HG03066 (cell line): ENCODE data around the gene TNS1.

ENCODE experiments used
- ATAC-seq: cut with Tn5 transposase; IDR thresholded peaks from one replicate; pipeline ENCODE4 v1.9.1; 2021; ENCODE audit warnings: low read depth; ENCODE audit not compliant: unreplicated experiment

The TNS1 gene

DNA sequence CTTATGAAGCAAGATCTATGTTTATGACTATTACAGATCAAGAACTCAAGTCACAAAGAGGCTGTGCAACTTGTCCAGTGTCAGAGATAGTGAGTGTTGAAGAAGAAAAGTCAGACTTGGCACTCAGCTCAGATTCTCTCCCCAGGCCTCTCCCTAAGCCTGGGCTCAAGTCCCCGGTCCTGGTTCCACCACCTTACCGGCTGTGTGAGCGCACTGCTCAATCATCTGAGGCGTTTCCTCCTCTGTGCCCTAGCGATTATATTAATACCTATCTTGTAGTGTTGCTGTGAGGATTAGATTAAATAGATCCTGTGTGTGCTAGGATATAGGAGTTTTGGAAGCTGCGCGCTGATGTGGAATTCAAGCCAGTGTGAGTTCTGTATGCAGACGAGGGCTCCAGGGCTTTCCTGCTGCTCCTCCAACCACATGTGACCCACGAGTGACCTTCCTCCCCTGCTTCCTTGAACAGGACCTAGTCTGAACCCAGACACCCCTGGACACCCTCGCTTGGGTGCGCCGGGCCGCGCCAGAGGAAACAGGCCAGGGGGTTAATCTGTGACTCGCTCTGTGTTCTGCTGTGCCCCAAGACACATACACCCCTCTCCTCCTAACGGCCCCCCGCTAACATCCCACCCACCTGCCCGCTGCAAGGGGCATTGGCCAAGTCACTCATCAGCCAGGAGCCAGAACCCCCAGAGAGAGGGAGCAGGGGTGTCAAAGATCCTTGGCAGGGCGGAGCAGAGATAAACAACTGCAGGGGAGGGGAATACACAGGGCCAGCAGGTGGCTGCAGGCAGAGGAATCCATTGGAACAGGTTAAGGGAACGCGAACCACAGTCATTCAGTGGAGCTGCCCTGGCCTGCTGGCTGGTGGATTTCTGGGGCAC lies 38.3 kb downstream of the TNS1 start:
- no peak for ATAC-seq

DNA sequence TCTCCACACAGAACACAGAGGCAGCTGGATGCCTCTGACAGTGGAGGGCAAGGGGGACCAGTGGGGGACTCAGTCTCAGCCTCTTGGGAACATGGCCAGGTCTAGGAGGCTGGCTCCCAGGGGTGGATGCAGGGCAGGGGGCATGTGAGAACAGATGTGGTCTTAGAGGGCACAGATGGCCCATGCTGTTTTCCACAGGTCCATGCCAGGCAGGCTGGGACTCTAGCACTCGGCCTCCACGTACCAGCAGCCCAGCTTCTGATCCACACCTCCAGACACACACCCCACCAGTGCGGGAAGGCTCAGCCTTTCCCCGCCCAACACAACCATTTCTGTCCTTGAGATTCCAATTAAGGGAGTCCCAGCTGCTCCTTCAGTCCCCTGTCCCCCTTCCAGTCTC lies 42.4 kb downstream of the TNS1 start:
- no peak for ATAC-seq

DNA sequence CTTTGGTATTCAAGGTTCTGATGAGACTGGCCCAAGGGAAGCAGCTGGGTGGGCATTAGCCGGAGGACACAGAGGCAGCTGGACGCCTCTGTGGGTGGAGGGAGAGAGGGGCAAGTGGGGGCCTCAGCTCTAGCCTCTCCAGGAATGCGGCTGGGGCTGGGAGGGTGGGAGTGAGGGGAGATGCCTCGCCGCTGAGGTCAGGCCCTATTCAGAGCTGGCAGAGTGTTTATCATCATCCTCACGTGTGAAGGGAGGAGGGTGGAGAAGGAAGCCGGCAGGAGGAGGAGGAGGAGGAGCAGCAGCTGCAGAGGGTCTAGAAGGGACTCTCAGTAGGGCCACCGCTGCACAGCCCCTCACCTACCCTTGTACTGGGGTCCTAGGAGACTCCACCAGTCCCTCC lies 43.1 kb downstream of the TNS1 start:
- ATAC-seq = no peak

DNA sequence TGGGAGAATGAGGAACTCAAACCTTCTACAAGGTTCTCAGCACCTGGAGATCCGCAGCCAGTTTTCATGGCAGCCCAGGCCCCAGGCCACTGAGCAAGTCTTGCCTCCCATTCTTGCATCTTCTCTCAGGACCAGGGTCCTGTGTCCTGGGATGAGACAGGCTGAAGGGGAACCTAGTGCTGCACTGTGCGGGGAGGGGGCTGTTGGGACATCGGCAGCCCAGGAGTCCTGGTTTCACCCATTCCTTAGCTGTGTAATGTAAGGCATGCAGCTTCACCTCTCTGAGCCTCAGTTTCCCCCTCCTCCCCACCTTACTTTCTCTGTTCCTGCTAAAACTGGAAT lies 43.9 kb downstream of the TNS1 start:
- ATAC-seq = no peak

DNA sequence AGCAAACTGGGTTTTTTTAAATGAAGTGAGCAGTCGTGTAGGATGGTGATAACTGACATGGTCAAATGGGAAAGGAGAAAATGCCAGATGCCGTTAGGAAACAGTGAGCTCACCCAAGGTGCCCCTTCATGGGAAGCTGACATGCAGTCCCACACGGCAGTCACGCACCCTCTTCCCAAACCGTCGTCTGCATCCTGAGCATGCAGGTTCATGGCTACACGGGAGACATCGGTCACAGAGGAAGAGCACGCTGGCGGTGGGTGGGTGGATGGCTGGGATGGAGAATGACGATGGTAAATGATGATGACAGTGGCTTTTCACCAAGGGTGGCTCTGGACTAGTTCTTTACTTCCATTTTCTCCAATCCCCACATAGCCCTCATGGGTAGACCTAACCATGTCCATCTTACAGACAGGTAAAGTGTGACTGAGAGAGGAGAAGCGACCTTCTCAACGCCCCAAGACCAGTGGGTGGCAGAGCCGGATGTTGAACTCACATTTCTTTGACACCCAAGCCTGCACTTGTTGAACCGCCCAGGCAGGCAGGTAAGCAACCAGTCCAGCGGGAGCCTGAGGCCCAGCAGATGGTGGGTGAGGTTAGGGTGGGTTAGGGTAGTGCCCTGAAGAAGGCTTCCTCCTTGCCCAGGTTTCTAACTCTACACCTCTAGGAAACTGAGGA lies 44.5 kb downstream of the TNS1 start:
- ATAC-seq = no peak

DNA sequence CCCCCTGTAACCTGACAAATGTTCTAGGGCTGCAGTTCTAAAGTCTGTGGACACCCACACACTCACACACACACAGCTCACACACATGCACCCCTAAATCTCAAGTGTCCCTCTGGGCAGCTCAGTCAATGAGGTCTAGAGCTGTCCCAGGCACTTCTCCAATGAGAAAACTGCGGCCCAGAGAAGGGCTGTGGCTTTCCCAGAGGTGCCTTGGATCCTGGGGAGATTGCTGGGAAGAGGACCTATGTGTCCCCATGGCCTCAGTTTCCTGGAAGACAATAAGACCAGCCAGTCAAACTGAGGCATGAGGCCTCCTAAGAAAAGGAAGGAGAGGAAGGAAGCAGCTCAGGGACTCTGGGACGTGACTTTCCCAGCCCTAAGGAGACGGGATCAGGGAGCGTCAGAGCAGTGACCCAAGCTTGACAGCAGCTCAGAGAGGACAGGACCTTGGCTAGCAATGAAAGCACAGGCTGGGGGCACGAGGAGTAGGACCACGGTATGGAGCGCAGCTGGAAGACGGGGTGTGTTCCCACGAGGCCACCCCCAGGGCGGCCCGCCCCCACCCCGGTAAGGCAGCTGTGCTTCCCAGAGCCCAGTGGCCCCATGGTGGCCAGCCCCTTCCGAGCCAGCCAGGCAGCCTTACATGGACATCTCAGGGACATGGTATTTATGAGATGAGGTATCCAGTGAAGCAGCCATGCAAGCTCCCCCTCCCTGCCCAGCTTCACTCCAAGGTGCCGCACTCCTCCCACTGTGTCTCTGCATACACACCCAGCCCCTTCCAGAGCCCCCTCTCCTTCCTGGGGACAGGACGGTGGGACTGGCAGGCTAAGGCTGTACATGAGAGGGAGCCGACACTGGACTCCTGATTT lies 46.0 kb downstream of the TNS1 start:
- no peak for ATAC-seq

DNA sequence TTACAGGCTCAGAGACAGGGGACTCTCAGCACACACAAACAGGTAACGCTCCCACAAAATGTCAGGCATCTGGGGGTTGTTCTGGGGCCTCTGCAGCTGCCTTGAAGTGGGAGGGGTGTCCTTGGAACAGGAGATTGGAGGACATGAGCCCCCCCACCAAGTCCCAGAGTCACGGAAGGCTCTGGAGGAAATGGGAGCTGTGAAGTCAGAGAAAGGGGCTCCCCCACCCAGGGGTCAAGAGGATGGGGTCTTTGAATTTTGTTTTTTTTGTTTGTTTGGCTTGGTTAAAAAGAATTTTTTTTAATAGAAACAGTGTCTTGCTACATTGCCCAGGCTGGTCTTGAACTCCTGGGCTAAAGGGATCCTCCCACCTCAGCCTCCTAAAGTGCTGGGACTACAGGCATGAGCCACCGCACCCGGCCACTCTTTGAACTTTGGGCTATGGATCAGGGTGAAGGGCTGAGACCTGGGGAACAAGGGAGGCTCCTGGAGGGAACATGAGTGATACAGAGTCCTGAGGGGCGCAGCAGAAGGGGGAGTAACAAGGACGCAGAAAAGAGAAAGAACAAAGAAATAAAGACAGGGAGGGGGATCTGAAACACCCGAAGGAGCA lies 46.8 kb downstream of the TNS1 start:
- no peak for ATAC-seq

DNA sequence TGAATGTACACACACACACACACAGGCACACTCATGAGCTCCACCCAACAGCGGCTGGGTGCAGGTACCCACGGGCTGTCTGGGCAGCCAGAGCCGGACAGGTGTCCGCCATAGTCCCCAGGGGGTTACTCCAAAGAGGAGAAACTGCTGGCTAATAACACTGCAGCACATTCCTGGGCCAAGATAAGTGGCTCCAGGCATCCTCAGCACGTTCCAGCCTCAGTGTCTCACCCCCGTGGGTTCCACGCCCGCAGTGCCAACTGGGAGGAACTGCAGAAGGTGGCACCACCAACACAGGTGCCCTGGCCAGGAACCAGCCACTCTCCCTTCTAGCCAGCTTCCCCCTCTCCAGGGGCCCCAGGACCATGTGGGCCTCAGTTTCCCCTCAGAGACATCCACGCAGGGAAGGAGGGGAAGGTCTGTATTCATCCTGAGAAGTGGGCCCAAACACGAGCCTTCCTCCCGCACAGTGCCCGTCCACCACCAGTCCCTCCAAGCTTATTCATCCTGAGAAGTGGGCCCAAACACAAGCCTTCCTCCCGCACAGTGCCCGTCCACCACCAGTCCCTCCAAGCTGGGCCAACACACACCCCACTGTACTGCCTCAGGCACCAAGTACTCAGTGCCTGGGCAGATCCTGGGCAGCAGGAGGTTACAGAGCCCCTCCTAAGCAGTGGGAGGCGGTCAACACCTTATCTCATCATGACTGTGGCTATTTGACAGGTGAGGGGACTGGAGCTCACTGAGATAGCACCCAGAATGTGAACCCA lies 47.6 kb downstream of the TNS1 start:
- ATAC-seq = no peak

DNA sequence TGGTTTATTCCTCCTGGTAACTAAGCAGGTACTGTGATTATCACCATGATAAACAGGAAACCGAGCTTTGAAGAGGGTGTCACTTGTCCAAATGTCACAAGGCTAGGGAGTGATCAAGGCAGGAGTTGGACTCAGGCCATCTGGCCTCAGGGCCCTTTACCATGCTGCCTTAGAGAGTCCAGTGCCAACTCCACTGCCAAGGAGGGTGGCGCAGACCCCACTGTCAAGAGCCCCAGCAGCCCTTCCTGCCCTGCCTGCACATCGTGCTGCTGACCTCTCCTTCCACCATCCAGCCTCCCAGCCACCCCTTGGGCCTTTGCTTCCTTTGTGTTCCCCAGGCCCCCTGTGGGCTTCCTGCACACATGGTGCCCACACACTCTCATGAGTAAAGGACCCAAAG lies 48.3 kb downstream of the TNS1 start:
- no peak for ATAC-seq

DNA sequence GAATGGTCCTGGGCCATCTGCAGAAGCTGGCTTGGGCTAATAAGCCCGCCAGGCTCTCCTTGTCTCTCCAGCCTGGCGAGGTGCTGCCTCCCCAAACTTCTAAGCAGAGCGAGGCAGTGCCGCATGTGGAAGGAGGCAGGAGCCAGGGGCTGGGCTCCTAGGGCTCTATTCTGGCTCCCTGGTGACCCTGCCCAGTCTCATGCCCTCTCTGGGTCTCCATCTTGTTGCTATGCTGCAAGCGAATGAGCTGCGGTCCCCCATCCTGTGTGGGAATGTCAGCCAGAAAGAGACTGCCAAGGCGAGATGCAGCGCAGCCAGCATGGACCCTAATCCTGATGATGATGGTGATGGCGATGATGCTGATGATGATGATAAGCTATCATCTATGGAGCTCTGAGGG lies 48.7 kb downstream of the TNS1 start:
- ATAC-seq = no peak

DNA sequence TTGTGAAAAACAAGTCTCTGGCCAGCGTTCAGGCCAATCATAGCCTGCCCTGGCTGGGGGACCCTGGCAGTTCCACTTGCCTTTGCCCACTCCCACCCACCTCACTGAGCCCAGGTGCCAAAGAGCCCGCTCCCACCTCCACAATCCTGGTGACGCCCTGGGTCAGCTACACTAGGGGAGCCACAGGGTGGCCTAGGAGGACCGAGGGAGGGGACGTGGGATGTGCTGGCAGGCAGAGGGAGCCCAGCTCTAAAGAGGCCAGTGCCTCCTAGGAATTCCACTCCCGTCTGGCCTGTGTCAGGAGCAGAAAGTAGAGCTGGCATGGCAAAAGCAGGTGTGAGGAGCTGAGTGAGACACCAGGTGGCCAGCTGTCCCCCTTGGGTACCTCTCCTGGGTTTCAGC lies 49.3 kb downstream of the TNS1 start:
- ATAC-seq = no peak

DNA sequence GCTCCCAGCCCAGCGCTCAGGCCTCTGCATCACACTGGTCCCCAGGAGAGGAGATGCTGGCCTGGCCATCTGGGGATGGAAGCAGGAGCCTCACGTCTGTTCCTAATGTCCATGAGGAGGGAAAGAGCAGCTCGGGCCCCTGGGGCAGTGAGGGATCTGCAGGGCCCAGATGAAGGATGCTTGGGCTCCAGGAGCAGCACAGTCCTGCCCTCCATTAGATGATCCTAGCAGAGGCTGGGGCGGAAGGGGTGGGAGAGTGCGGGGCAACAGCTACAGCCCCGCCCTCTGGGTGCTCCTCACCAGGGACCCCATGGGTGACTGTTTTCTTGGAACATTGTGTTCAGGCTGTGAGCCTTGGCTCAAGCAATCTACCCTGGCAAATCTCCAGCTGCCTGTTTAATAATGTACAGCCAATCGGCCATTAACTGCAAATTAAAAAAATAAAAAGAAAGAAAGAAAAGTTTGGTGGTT lies 49.7 kb downstream of the TNS1 start:
- no peak for ATAC-seq

DNA sequence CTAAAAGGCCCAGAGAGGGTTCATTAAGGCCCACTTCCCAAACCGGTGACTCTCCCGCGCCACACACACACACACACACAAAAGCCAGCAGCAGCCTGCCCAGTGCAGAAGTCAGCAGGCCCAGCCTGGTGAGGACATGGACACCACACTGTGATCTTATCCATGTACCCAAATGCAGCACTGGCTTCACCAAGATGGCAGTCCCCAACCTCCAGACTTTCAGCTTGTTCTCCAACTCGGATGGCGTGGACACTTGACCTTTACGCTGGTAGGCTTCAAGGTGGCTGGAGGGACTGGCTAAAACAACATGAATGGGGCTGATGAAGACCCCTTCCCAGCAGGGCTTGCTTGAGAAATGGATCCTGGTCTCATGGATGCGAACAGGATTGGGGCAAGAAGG lies 50.4 kb downstream of the TNS1 start:
- no peak for ATAC-seq

DNA sequence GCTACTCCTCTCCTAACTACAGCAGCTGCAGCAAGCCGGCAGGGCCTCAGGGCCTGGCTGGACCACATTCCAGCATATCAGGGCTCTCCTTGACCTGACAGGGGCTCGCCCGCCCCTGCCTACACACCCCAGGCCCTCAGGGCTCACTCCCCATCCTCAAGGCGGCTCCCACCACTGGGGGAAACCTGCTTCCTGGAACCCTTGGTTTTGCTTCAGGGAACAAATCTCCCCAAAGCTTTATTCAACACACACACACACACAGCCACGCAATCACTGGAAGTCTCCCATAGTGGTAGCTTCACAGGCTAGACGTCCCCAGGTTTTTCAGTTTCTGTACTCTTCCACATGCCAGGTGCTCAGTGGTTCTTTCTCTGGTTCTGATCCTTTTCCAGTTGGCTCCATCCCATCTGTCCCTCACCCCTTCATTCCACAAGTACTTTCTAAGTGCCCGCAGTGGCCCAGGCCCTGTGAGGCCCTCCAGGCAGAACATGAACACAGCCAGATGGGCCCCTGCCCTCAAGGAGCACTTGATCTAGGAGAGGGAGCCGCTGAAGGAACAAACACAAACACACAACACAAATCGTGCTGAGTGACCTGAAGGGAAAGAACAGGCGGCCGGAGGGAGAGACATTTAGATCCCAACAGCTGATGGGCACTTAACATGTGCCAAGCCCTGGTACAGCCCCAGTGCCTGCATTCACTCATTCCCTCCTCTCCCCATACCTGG lies 51.1 kb downstream of the TNS1 start:
- ATAC-seq = no peak

DNA sequence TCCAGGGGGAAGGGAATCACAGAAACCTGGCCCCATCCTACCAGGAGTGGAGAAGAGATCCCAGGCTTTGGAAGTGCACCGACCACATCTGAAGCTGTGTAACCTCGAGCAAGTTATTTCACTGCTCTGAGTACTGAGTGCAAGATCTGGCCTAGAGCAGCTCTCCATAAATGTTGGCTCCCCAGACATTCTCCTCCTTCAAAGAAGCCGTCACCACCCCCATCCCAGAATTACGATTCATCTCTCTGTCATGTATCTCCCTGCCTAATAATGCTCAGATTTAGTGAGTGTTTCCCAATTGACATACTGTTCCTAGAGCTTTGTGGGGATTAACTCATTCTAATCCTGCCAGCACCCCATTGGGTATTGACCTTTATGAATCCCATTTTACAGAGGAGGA lies 51.7 kb downstream of the TNS1 start:
- ATAC-seq = no peak

DNA sequence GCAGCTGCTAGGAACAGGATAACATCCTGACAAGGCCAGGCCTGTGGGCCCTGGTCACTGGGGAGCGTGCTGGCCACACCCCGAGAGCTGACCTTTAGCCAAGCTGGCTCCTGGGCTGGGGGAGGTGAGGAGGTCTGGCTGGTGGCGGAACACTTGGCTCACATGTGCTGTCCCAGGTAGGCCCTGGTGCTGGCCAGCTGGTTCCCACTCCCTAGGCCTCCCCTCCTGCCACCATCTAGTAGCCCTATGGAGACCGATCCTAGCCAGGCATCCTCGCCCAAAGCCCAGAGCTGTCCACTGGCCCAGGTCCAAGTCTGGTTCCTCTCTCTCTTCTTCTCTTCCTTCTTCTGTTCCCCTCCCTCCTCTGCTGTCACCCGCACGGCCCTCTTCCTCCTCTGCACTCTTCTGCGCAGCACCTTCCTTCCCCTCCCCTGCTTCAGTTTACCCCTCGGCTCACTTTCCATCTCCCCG lies 52.4 kb downstream of the TNS1 start:
- ATAC-seq = no peak

DNA sequence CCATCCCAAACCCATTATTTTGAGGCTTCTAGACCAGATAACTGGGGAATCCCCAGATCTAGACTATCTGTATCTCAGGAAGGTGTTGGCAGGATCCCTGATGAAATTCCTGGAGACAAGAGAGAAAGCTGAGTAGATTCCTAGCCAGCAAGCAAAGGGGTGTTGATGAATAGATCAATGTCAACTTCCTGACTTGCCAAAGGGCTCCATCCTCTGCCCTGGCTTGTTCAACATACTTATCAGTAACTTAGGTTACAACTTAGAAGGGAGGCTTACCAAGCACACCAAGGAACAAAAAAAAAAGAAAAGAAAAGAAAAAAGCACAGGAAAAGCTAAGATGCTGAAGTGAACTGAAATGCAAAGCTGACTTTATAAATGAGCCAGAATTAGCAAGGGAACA lies 53.3 kb downstream of the TNS1 start:
- ATAC-seq = no peak

DNA sequence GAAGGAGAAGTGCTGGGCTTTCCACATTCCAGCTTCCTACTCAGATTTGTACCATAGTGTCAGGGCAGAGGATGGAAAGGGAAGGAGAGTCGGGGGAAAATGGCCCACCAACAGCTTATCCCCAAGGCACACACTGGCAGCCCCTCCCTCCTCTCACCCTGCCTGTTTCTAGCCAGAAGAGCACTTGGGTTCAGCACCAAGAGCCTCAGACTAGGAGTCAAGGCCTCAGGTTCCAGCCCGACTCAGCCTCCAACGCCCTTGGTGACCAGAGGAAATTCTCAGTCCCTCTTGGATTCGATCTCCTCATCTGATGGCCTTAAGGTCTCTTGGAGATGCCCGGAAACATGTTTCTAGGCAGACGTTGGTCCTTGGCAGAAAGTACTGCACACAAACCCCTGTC lies 53.9 kb downstream of the TNS1 start:
- ATAC-seq = no peak

DNA sequence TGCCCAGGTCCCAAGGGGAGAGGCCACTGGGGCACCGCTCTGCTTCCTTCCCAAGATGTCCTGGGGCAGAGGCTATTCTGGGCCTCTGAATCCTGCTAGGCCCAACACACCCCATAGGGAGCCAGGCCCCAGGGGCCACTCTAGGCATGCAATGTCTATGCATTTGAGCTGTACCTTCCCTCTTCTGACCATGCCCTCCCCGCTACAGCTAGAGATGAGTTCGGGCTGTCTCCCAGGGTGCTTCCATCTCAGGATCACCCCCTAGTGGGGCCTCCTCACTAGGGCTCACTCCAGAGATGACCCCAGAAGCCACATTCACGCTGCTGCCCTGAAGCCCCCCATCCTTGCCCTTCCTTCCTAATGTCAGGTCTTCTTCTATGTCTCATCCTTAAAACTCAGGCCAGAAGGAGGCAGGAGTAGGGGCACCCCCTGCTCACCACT lies 54.4 kb downstream of the TNS1 start:
- no peak for ATAC-seq
